ENCODE measurements around the gene FRMD4A. TPM values are rescaled to one million over a fixed set of nuclear protein-coding genes. Genes with fewer than 3 reads are reported as not detected.

The FRMD4A gene
- total RNA-seq, 1 donor from 2014 or later = 28.2 TPM

DNA sequence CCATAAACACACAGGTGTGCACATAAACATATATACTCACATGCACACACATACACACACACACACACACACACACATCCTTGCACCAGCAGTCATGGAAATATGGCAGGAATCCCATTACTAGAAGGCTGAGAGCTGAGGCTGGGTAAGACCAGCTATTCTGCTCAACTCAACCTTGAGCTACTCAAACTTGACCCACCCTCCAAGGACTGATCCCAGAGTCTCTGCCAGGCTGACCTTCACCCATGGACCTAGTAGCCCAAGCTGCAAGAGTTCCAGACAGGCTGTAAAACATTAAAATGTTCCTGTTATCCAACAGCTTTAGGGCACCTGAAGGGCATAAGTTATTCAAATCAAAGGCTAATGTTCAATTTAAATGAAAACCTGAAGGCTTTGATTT is 134.6 kb downstream of the FRMD4A start:
- no peak for DNase-seq (ENCODE audit: low read depth)
- TF ChIP-seq, protein P1, sequence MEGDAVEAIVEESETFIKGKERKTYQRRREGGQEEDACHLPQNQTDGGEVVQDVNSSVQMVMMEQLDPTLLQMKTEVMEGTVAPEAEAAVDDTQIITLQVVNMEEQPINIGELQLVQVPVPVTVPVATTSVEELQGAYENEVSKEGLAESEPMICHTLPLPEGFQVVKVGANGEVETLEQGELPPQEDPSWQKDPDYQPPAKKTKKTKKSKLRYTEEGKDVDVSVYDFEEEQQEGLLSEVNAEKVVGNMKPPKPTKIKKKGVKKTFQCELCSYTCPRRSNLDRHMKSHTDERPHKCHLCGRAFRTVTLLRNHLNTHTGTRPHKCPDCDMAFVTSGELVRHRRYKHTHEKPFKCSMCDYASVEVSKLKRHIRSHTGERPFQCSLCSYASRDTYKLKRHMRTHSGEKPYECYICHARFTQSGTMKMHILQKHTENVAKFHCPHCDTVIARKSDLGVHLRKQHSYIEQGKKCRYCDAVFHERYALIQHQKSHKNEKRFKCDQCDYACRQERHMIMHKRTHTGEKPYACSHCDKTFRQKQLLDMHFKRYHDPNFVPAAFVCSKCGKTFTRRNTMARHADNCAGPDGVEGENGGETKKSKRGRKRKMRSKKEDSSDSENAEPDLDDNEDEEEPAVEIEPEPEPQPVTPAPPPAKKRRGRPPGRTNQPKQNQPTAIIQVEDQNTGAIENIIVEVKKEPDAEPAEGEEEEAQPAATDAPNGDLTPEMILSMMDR (IDR thresholded peaks at IDR 0.05; ENCODE audit: insufficient read depth, low read length, poor library complexity, severe bottlenecking) = no peak
- Histone ChIP-seq H3K4me3 (ENCODE audit: low read depth, low read length) (no peak overlapping the region), H3K27me3 (ENCODE audit: control insufficient read depth, insufficient read depth, low read length) (no peaks in the 10 kb centered on the region), H3K36me3 (ENCODE audit: control insufficient read depth, insufficient read depth, low read length) (no peaks in the 10 kb centered on the region)

DNA sequence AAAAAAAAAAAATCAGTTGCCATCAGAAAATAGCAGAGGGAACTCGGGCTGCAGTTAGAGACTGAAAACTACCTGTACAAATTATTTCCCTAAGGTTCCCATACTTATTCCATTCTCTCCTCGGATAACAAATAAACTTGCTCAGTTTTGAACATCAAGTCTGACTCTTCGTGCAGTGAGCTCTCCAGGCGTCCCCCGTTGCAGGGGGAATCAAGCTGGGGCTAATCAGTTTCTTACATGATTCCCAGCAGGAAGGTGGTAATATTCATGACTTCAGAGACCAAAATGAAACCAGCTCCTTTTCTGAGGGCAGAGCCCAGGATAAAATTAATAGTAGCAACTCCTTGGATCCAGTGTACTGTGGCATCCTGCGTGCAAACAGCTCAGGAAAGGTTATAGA is 135.3 kb downstream of the FRMD4A start:
- TF ChIP-seq, protein P1 (IDR thresholded peaks at IDR 0.05; ENCODE audit: insufficient read depth, low read length, poor library complexity, severe bottlenecking) = no peak
- Histone ChIP-seq H3K4me3 (ENCODE audit: low read depth, low read length) (no peak overlapping the region), H3K27me3 (ENCODE audit: control insufficient read depth, insufficient read depth, low read length) (no peaks in the 10 kb centered on the region), H3K36me3 (ENCODE audit: control insufficient read depth, insufficient read depth, low read length) (no peaks in the 10 kb centered on the region)
- DNase-seq (ENCODE audit: low read depth) = no peak

DNA sequence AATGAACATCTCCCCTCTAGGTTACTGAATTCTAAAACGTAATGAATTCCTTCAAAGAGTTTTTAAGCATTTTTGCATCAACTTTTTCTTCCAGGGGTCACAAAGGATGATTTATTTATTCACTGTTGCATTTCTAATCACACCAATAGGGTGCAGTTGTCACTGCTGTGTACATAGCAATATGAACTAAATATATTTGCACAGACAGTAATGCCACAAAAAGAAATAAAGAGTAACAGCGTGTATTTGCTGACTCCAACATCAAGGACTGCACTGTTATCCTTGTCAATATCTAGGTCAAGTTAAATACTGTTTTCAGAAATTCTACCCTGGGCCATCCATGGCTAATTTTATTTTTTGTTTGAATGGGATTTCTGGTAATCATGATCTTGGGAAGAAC is 138.0 kb downstream of the FRMD4A start:
- no peak for DNase-seq (ENCODE audit: low read depth)
- Histone ChIP-seq H3K27me3 (ENCODE audit: control insufficient read depth, insufficient read depth, low read length) (no peaks in the 10 kb centered on the region), H3K4me3 (ENCODE audit: low read depth, low read length) (no peak overlapping the region), H3K36me3 (ENCODE audit: control insufficient read depth, insufficient read depth, low read length) (no peaks in the 10 kb centered on the region)
- TF ChIP-seq, protein P1 (IDR thresholded peaks at IDR 0.05; ENCODE audit: insufficient read depth, low read length, poor library complexity, severe bottlenecking) = no peak

DNA sequence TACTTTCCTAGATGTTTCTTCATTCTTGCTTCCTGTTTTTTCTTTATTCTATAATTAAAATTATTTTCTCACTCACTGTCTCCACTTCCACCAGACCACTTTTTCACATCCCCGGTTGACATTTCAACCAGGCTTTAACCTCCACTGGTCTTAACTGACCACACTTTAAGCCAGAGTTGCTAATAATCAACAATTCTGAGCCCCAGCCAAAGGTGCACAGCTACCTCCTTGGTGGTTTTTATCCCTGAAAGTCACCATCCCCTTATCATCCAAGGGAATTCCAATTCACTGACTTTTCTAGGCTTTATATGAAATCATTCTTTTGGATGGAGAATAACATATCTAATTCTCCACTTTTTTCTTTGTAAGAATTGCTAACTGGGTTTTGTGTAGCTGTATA is 138.9 kb downstream of the FRMD4A start:
- Histone ChIP-seq H3K4me3 (ENCODE audit: low read depth, low read length) (no peak overlapping the region), H3K36me3 (ENCODE audit: control insufficient read depth, insufficient read depth, low read length) (no peaks in the 10 kb centered on the region), H3K27me3 (ENCODE audit: control insufficient read depth, insufficient read depth, low read length) (no peaks in the 10 kb centered on the region)
- no peak for DNase-seq (ENCODE audit: low read depth)
- TF ChIP-seq, protein P1 (IDR thresholded peaks at IDR 0.05; ENCODE audit: insufficient read depth, low read length, poor library complexity, severe bottlenecking) = no peak

DNA sequence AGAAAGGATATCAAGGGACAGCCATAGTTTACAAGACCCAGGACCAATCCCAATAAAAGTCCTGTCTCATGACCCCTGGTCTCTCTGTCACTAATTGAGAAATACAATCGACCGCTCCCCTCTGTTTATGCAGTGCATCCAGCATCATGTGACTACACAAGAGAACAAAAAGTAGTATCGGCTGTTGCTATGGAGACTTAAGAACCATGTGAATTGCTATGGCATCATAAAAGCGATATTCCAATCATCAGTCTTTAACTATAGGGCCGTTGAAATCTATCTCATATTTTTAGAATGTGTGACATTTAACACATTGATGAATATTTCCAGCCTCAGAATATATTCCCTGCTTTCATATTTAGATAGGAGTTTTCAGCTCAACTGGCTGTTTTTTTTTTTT is 139.3 kb downstream of the FRMD4A start:
- Histone ChIP-seq H3K4me3 (ENCODE audit: low read depth, low read length) (no peak overlapping the region), H3K36me3 (ENCODE audit: control insufficient read depth, insufficient read depth, low read length) (no peaks in the 10 kb centered on the region), H3K27me3 (ENCODE audit: control insufficient read depth, insufficient read depth, low read length) (no peaks in the 10 kb centered on the region)
- no peak for DNase-seq (ENCODE audit: low read depth)
- TF ChIP-seq, protein P1 (IDR thresholded peaks at IDR 0.05; ENCODE audit: insufficient read depth, low read length, poor library complexity, severe bottlenecking) = no peak

DNA sequence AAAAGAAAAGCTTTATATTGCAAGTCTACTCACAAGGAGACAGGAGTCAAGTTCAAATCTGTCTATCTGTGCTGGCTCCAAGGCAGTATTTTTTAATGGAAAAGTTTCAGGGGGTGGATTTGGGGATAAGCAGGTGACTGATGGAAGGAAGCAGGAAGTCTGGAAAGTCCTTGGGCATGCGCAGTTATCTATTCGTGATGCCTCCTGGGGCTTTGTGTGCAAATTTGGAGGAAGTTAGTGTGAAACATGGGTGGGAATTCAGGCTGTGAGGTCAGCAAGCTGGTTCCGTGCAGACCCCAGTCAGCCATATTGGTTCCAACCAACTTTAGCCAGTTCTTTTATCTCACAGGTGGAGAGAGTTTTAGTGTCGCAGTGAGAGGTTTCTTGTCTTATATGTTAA is 140.0 kb downstream of the FRMD4A start:
- H3K27me3 ChIP-seq (ENCODE audit: control insufficient read depth, insufficient read depth, low read length) = no peaks in the 10 kb centered on the region
- DNase-seq (ENCODE audit: low read depth) = no peak
- no peaks in the 10 kb centered on the region for H3K36me3 ChIP-seq (ENCODE audit: control insufficient read depth, insufficient read depth, low read length)
- no peak overlapping the region for H3K4me3 ChIP-seq (ENCODE audit: low read depth, low read length)
- TF ChIP-seq, protein P1 (IDR thresholded peaks at IDR 0.05; ENCODE audit: insufficient read depth, low read length, poor library complexity, severe bottlenecking) = no peak
